ENCODE data around the gene CPSF6. TPM values are rescaled to one million over a fixed set of nuclear protein-coding genes. Genes with fewer than 3 reads are reported as not detected.

CPSF6 gene
- total RNA-seq, 4 donors from 2014 or later, result 10.4 to 27.6 (median 18.6) TPM

- intact Hi-C loops (cut with DNase I; ENCODE audit: low total_unique reads) (no loop called here), in situ Hi-C loops (cut with MboI; ENCODE audit: low sequenced_read_pairs in 4 of 4) (no loop called here)
- H3K27ac ChIP-seq, result no peak overlapping the region
- TF ChIP-seq POLR2A (IDR thresholded peaks at IDR 0.05) (no peak), CTCF (IDR thresholded peaks at IDR 0.05 in 4 of 5, conservative IDR thresholded peaks at IDR 0.05 in 1 of 5) (no peak)
- H3K9me3 ChIP-seq, result no peaks in the 10 kb centered on the region
- no peak overlapping the region for H3K4me3 ChIP-seq
- H3K27me3 ChIP-seq, result no peaks in the 10 kb centered on the region
- no peak for ATAC-seq
- H3K36me3 ChIP-seq, result peaks cover 2 to 44% of the 10 kb centered on the region in 2 donors
- H3K4me1 ChIP-seq, result no peaks in the 10 kb centered on the region
- DNase-seq, result no peak
Measured at GRCh38 chr12:69266036-69266635, 26.8 kb downstream of the CPSF6 start.

- in situ Hi-C loops (cut with MboI; ENCODE audit: low sequenced_read_pairs in 4 of 4) (no loop called here), intact Hi-C loops (cut with DNase I; ENCODE audit: low total_unique reads) (no loop called here)
- H3K27ac ChIP-seq, result no peak overlapping the region
- H3K27me3 ChIP-seq, result no peaks in the 10 kb centered on the region
- peaks cover 0 to 8% of the 10 kb centered on the region in 2 donors for H3K36me3 ChIP-seq
- H3K4me1 ChIP-seq, result no peaks in the 10 kb centered on the region
- no peak overlapping the region for H3K4me3 ChIP-seq
- H3K9me3 ChIP-seq, result no peaks in the 10 kb centered on the region
- no peak for DNase-seq
- TF ChIP-seq POLR2A (IDR thresholded peaks at IDR 0.05), result no peak
- TF ChIP-seq CTCF (IDR thresholded peaks at IDR 0.05 in 4 of 5, conservative IDR thresholded peaks at IDR 0.05 in 1 of 5), result no peak
- no peak for ATAC-seq
Measured at GRCh38 chr12:69269736-69270135, 30.4 kb downstream of the CPSF6 start.

- Histone ChIP-seq H3K4me3 (no peak overlapping the region), H3K27ac (no peak overlapping the region), H3K27me3 (no peaks in the 10 kb centered on the region), H3K9me3 (no peaks in the 10 kb centered on the region), H3K36me3 (peaks cover 0 to 4% of the 10 kb centered on the region in 2 donors), H3K4me1 (no peaks in the 10 kb centered on the region)
- in situ Hi-C loops (cut with MboI; ENCODE audit: low sequenced_read_pairs in 4 of 4), result no loop called here
- intact Hi-C loops (cut with DNase I; ENCODE audit: low total_unique reads), result no loop called here
- DNase-seq, result no peak
- TF ChIP-seq POLR2A (IDR thresholded peaks at IDR 0.05) (no peak), CTCF (IDR thresholded peaks at IDR 0.05 in 4 of 5, conservative IDR thresholded peaks at IDR 0.05 in 1 of 5) (no peak)
- ATAC-seq, result no peak
Measured at GRCh38 chr12:69272511-69272910, 33.1 kb downstream of the CPSF6 start.

GRCh38 chr12:69274861-69275260 is 35.5 kb downstream of the CPSF6 start:
- H3K27ac ChIP-seq, result no peak overlapping the region
- in situ Hi-C loops (cut with MboI; ENCODE audit: low sequenced_read_pairs in 4 of 4), result no loop called here
- no peak overlapping the region for H3K4me3 ChIP-seq
- ATAC-seq (no peak), DNase-seq (no peak)
- TF ChIP-seq CTCF (IDR thresholded peaks at IDR 0.05 in 4 of 5, conservative IDR thresholded peaks at IDR 0.05 in 1 of 5), result no peak
- TF ChIP-seq POLR2A (IDR thresholded peaks at IDR 0.05), result no peak
- no peaks in the 10 kb centered on the region for H3K9me3 ChIP-seq
- no peaks in the 10 kb centered on the region for H3K27me3 ChIP-seq
- H3K4me1 ChIP-seq, result no peaks in the 10 kb centered on the region
- peaks cover 0 to 4% of the 10 kb centered on the region in 2 donors for H3K36me3 ChIP-seq
- intact Hi-C loops (cut with DNase I; ENCODE audit: low total_unique reads), result no loop called here

- DNase-seq (no peak), ATAC-seq (no peak)
- no peaks in the 10 kb centered on the region for H3K4me1 ChIP-seq
- TF ChIP-seq POLR2A (IDR thresholded peaks at IDR 0.05) (no peak), CTCF (IDR thresholded peaks at IDR 0.05 in 4 of 5, conservative IDR thresholded peaks at IDR 0.05 in 1 of 5) (no peak)
- no peaks in the 10 kb centered on the region for H3K9me3 ChIP-seq
- no peak overlapping the region for H3K4me3 ChIP-seq
- no peaks in the 10 kb centered on the region for H3K27me3 ChIP-seq
- in situ Hi-C loops (cut with MboI; ENCODE audit: low sequenced_read_pairs in 4 of 4), result no loop called here
- no peak overlapping the region for H3K27ac ChIP-seq
- H3K36me3 ChIP-seq, result peaks cover 0 to under 1% of the 10 kb centered on the region in 2 donors
- intact Hi-C loops (cut with DNase I; ENCODE audit: low total_unique reads), result no loop called here
Measured at GRCh38 chr12:69275471-69275891, 36.1 kb downstream of the CPSF6 start.

All from gastrocnemius medialis (tissue), 4 donors.